Fibroblast of lung (primary cell): ENCODE measurements around the gene GNPAT.

Experiments used
- CTCF ChIP-seq, 2 donors: IDR thresholded peaks in 1 of 2; conservative IDR thresholded peaks in 1 of 2; 1 replicate in 1 of 2; 2 replicates in 1 of 2; pipeline ENCODE4 v1.5.1; 2011 to 2012; ENCODE audit warnings: low read length in 2 of 2, control low read depth in 1 of 2, inconsistent platforms in 1 of 2, low read depth in 1 of 2, mild to moderate bottlenecking in 1 of 2
- EZH2 ChIP-seq: IDR thresholded peaks from 2 replicates; pipeline ENCODE4 v1.5.1; 2012; ENCODE audit warnings: low read length, control low read depth, mild to moderate bottlenecking; ENCODE audit errors: missing control alignments

DNA sequence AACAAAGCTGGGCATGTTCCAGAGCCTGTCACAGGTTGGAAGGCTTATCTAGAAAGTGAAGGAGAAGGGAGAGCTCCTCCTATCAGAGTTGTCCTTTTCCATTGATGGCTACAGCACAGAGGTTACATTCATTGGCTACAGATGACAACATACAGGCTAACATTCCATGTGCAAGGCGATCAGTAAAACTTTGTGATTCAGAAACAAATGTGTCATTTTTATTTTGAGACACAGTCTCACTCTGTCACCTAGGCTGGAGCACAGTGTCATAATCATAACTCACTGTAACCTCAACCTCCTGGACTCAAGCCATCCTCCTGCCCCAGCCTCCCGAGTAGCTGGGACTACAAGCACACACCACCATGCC, 46.6 kb upstream of the GNPAT start:
- TF ChIP-seq CTCF (conservative IDR thresholded peaks at IDR 0.05 in 1 of 2, IDR thresholded peaks at IDR 0.05 in 1 of 2; ENCODE audit: low read depth in 1 of 2, low read length in 2 of 2) (no peak), EZH2 (no peak)
